ENCODE measurements around the gene SGK1. TPM values are rescaled to one million over a fixed set of nuclear protein-coding genes. Genes with fewer than 3 reads are reported as not detected.

The SGK1 gene
- total RNA-seq, 1 donor from 2014 or later, result 6.3 TPM

DNA sequence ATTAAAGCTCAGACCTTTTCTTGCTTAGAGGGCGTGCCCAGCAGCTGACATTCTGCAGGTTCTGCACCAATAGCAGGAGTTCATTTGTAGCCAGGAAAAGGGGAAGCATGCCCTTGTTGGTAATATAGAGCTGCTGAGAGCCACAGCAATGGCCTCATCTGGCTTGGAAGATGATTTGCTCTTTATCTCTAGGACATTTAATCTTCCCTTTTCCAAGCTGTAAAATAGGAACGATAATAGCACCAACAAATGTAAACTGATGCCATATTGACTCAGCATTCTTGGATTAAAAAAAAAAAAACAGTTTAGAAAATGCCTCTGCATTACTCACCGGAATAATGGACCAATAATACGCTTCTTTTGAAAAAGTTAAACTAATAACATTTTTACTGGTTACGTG is 172.1 kb downstream of the SGK1 start:
- Mint-ChIP-seq H3K4me3 (ENCODE audit: unreplicated experiment) (no peak overlapping the region), H3K4me1 (ENCODE audit: low read depth, unreplicated experiment) (no peaks in the 10 kb centered on the region), H3K36me3 (ENCODE audit: unreplicated experiment) (no peaks in the 10 kb centered on the region), H3K9me3 (ENCODE audit: unreplicated experiment) (no peaks in the 10 kb centered on the region), H3K27ac (ENCODE audit: unreplicated experiment) (no peak overlapping the region), H3K27me3 (ENCODE audit: unreplicated experiment) (no peaks in the 10 kb centered on the region)
- no peak for TF ChIP-seq CTCF (IDR thresholded peaks at IDR 0.05; ENCODE audit: partially characterized antibody, unreplicated experiment)
- DNase-seq, result no peak

DNA sequence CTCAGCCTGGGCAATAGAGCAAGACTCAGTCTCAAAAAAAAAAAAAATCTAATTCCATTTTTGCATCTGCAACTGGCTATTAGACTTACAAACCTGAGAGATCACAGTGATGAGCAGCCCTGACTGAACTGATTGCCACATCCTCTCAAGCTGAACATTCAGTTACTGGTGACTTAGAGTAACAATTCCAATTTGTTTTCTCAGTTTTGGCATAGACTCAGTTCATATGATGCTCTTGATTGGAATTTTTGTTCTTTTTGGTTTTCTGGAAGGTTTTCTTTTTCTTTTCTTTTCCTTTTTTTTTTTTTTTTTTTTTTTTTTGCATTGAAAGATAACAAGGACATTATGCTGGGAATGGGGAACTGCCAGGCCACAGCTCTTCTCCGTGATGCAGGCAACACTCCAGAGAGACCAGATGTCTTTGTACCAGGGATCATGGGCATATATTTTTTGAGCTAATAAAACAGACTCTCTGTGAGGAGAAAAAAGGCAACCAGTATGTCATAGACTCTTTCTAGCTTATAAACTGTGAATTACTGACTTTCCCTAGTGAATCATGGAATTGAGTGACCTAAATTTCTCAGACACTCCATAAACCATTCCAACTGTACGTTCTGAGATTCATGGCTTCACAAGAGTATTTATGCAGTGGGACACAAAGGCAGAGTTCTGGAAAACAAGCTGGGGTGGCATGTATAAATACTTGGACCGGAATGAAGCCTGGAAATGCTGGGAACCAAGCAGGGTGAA is 179.5 kb downstream of the SGK1 start:
- no peak overlapping the region for H3K27ac Mint-ChIP-seq (ENCODE audit: unreplicated experiment)
- no peaks in the 10 kb centered on the region for H3K36me3 Mint-ChIP-seq (ENCODE audit: unreplicated experiment)
- DNase-seq, result no peak
- H3K27me3 Mint-ChIP-seq (ENCODE audit: unreplicated experiment), result peaks cover 1% of the 10 kb centered on the region
- TF ChIP-seq CTCF (IDR thresholded peaks at IDR 0.05; ENCODE audit: partially characterized antibody, unreplicated experiment), result no peak
- H3K4me3 Mint-ChIP-seq (ENCODE audit: unreplicated experiment), result no peak overlapping the region
- H3K4me1 Mint-ChIP-seq (ENCODE audit: low read depth, unreplicated experiment), result peaks cover 5% of the 10 kb centered on the region
- H3K9me3 Mint-ChIP-seq (ENCODE audit: unreplicated experiment), result no peaks in the 10 kb centered on the region

- Mint-ChIP-seq H3K9me3 (ENCODE audit: unreplicated experiment) (peaks cover 2% of the 10 kb centered on the region), H3K27ac (ENCODE audit: unreplicated experiment) (no peak overlapping the region), H3K36me3 (ENCODE audit: unreplicated experiment) (no peaks in the 10 kb centered on the region), H3K4me3 (ENCODE audit: unreplicated experiment) (no peak overlapping the region), H3K27me3 (ENCODE audit: unreplicated experiment) (peaks cover 1% of the 10 kb centered on the region), H3K4me1 (ENCODE audit: low read depth, unreplicated experiment) (peaks cover 5% of the 10 kb centered on the region)
- no peak for TF ChIP-seq CTCF (IDR thresholded peaks at IDR 0.05; ENCODE audit: partially characterized antibody, unreplicated experiment)
- no peak for DNase-seq
Observed at GRCh38 chr6:134134654-134135053, 183.3 kb downstream of the SGK1 start.

DNA sequence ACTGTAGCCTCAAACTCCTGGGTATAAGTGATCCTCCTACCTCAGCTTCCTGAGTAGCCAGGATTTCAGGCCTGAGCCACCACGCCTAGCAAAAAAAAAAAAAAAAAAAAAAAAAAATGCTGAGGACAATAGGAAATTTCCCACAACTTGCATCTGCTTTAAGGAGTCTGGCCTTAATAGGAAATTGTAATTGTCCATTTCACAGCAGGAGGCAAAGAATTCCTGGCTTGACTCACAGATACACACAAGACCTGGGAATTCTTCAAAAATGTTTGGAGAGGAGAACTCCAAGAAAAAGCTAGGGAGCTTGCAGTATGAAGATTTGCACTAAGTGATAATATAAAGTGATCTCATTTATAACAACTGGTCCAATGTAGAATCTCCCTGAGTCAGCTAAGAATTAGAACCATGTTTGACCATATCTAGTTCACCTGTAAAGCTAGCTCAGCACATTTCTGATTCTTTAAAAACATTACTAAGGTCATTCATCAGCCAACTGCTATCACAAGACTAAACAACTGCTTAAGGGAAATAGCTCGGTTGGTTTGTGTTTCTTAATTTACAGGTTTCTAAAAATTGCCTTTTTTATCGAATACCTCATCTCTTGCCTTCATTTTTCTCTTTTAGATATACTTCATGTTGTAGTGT is 185.3 kb downstream of the SGK1 start:
- Mint-ChIP-seq H3K27me3 (ENCODE audit: unreplicated experiment) (peaks cover 1% of the 10 kb centered on the region), H3K9me3 (ENCODE audit: unreplicated experiment) (peaks cover 2% of the 10 kb centered on the region), H3K27ac (ENCODE audit: unreplicated experiment) (no peak overlapping the region), H3K4me3 (ENCODE audit: unreplicated experiment) (no peak overlapping the region), H3K4me1 (ENCODE audit: low read depth, unreplicated experiment) (peaks cover 5% of the 10 kb centered on the region), H3K36me3 (ENCODE audit: unreplicated experiment) (no peaks in the 10 kb centered on the region)
- DNase-seq, result no peak
- TF ChIP-seq CTCF (IDR thresholded peaks at IDR 0.05; ENCODE audit: partially characterized antibody, unreplicated experiment), result no peak

DNA sequence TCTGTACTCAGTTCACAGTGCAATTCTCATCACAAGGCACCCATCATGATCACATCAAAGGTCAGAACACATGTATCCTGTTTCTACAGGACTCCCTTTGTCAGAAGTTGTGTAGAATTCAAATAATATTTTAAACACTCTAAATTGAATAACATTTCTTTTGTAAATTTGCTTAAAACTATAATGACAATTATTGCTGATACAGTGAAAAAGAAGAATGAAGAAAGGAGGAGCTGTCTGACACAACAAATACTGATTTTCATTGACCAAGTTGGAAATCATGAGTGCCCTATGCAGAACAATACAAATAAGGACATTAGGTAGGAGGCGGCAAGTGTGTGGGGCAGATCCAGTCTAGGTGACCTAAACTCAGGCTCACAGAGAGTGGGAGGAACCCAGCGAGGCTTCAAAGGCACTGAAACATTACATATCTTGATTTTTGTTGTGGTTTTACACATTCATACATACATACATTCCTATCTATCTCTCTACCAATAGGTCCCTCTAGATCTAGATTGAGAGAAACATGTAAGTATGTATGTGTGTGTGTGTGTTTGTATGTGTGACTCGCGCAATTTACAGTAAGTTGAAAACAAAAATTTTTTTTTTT is 186.3 kb downstream of the SGK1 start:
- TF ChIP-seq CTCF (IDR thresholded peaks at IDR 0.05; ENCODE audit: partially characterized antibody, unreplicated experiment), result no peak
- peaks cover 1% of the 10 kb centered on the region for H3K27me3 Mint-ChIP-seq (ENCODE audit: unreplicated experiment)
- no peak overlapping the region for H3K27ac Mint-ChIP-seq (ENCODE audit: unreplicated experiment)
- no peaks in the 10 kb centered on the region for H3K36me3 Mint-ChIP-seq (ENCODE audit: unreplicated experiment)
- peaks cover 5% of the 10 kb centered on the region for H3K4me1 Mint-ChIP-seq (ENCODE audit: low read depth, unreplicated experiment)
- peaks cover 2% of the 10 kb centered on the region for H3K9me3 Mint-ChIP-seq (ENCODE audit: unreplicated experiment)
- no peak for DNase-seq
- H3K4me3 Mint-ChIP-seq (ENCODE audit: unreplicated experiment), result no peak overlapping the region
